HCT116 (cell line): Measurements from ENCODE around the gene WDR90. TPM values are rescaled to one million over a fixed set of nuclear protein-coding genes. Genes with fewer than 3 reads are reported as not detected.

Experiments used
- ATAC-seq: fragments of 200-7000 bp; cut with Tn5 transposase; 2 replicates; pipeline ENCODE4 v1.9.1; 2020; ENCODE audit warnings: mild to moderate bottlenecking, moderate library complexity
- BruUV-seq: library from RNA; stranded (reverse); fragments of 400-500 nt; replicated peaks from 2 replicates; lab custom pipeline; 2021; lab: Mats Ljungman, UMichigan
- CTCF ChIA-PET: fragments of 300-600 bp; sonication (Branson Sonifier 250); formaldehyde crosslinking; loops from one replicate; lab custom pipeline; 2021; ENCODE audit warnings: antibody characterized with exemption; lab: Charles Lee
- POLR2A ChIA-PET: fragments of 300-600, 350-600 bp; sonication (Branson Sonifier 250); formaldehyde crosslinking; loops from one replicate; lab custom pipeline; 2021; ENCODE audit warnings: antibody characterized with exemption; lab: Charles Lee
- RAD21 ChIA-PET, 2 experiments: fragments of 300-600 bp; sonication (Branson Sonifier 250); formaldehyde crosslinking; loops; one replicate each; lab custom pipeline; 2023; ENCODE audit warnings: low total read pairs in 2 of 2; ENCODE audit not compliant: uncharacterized antibody in 2 of 2, unreplicated experiment in 2 of 2, low non-redundant PET in 1 of 2; lab: Charles Lee
- DNase-seq: peaks from one replicate; pipeline ENCODE4 v3.0.0-alpha.2; 2010; ENCODE audit warnings: low read depth, low spot score
- H2AFZ ChIP-seq: fragments of 200-600 bp; shearing (Covaris generic), sonication (generic); 2 replicates; pipeline ENCODE4 v1.6.1; 2017; ENCODE audit warnings: low read depth, mixed run types, mixed read lengths, antibody characterized with exemption, low read length; ENCODE audit not compliant: poor library complexity, severe bottlenecking
- H3K27ac ChIP-seq: 2 replicates; pipeline ENCODE4 v1.5.1; 2012; ENCODE audit warnings: low read depth, low read length
- H3K27me3 ChIP-seq: fragments of 200-600 bp; sonication (generic); 2 replicates; pipeline ENCODE4 v1.6.1; 2016; ENCODE audit warnings: mixed run types, low read length, mixed read lengths; ENCODE audit not compliant: insufficient read depth
- H3K36me3 ChIP-seq, 2 experiments: fragments of 200-500 bp in 1 of 2; fragments of 200-600 bp in 1 of 2; sonication (Bioruptor generic) in 1 of 2; sonication (generic) in 1 of 2; 2 replicates each; pipeline versions ENCODE4 v1.5.1 to v1.6.1; 2014 to 2016; ENCODE audit warnings: low read length in 2 of 2, inconsistent platforms in 1 of 2, mixed read lengths in 1 of 2, mixed run types in 1 of 2; ENCODE audit not compliant: insufficient read depth in 2 of 2, control insufficient read depth in 1 of 2
- H3K4me1 ChIP-seq, 2 experiments: fragments of 200-600 bp in 1 of 2; sonication (generic) in 1 of 2; 2 replicates each; pipeline versions ENCODE4 v1.5.1 to v1.6.1; 2012 to 2017; ENCODE audit warnings: low read length in 2 of 2, inconsistent platforms in 1 of 2, mild to moderate bottlenecking in 1 of 2, mixed read lengths in 1 of 2, mixed run types in 1 of 2, moderate library complexity in 1 of 2; ENCODE audit not compliant: insufficient read depth in 2 of 2, control insufficient read depth in 1 of 2
- H3K4me2 ChIP-seq: fragments of 200-600 bp; sonication (generic); 2 replicates; pipeline ENCODE4 v1.6.1; 2017; ENCODE audit warnings: mixed run types, low read length, mixed read lengths
- H3K4me3 ChIP-seq, 2 experiments: fragments of 200-600 bp in 1 of 2; sonication (generic) in 1 of 2; replicated peaks in 1 of 2; 2 replicates each; pipeline ENCODE4 v1.5.1; 2011 to 2016; ENCODE audit warnings: low read length in 2 of 2, control low read depth in 1 of 2, low read depth in 1 of 2, mild to moderate bottlenecking in 1 of 2, mixed read lengths in 1 of 2, mixed run types in 1 of 2
- H3K79me2 ChIP-seq: fragments of 200-600 bp; sonication (generic); 2 replicates; pipeline ENCODE4 v1.6.1; 2017; ENCODE audit warnings: mild to moderate bottlenecking, mixed run types, low read length, moderate library complexity, mixed read lengths; ENCODE audit not compliant: insufficient read depth
- H3K9ac ChIP-seq: fragments of 200-600 bp; sonication (generic); 2 replicates; pipeline ENCODE4 v1.6.1; 2016; ENCODE audit warnings: low read length, mixed read lengths
- H3K9me2 ChIP-seq: fragments of 200-600 bp; sonication (generic), shearing (Covaris generic); 2 replicates; pipeline ENCODE4 v1.6.1; 2017; ENCODE audit warnings: mixed run types, mild to moderate bottlenecking, moderate library complexity; ENCODE audit not compliant: insufficient read depth
- H3K9me3 ChIP-seq, 2 experiments: fragments of 200-500 bp in 1 of 2; fragments of 200-600 bp in 1 of 2; sonication (Bioruptor generic) in 1 of 2; sonication (generic) in 1 of 2; 2 replicates each; pipeline ENCODE4 v1.6.1; 2014 to 2017; ENCODE audit warnings: low read length in 2 of 2, mixed read lengths in 2 of 2, inconsistent platforms in 1 of 2, low read depth in 1 of 2, mild to moderate bottlenecking in 1 of 2, mixed run types in 1 of 2, moderate library complexity in 1 of 2; ENCODE audit not compliant: control insufficient read depth in 1 of 2, insufficient read depth in 1 of 2
- H4K20me1 ChIP-seq: fragments of 200-600 bp; sonication (generic), shearing (Covaris generic); 2 replicates; pipeline ENCODE4 v1.6.1; 2017; ENCODE audit warnings: mixed run types, mild to moderate bottlenecking, moderate library complexity; ENCODE audit not compliant: insufficient read depth
- CBX3 ChIP-seq: IDR thresholded peaks from 2 replicates; pipeline ENCODE4 v1.6.1; 2012; ENCODE audit warnings: low read depth
- CEBPB ChIP-seq: IDR thresholded peaks from 2 replicates; pipeline ENCODE4 v1.6.1; 2012; ENCODE audit warnings: low read depth
- ELF1 ChIP-seq: IDR thresholded peaks from 2 replicates; pipeline ENCODE4 v1.6.1; 2012; ENCODE audit warnings: low read depth, borderline replicate concordance
- SIN3A ChIP-seq: IDR thresholded peaks from 2 replicates; pipeline ENCODE4 v1.6.1; 2012; ENCODE audit warnings: low read depth
- intact Hi-C: fragments of 100-400 bp; cut with micrococcal nuclease; formaldehyde crosslinking; loops from 2 replicates; pipeline ENCODE4 v1.10.0; 2022
- total RNA-seq: library from RNA; stranded (reverse); gene quantifications from one replicate; pipeline ENCODE4 v1.2.1, GENCODE V29; 2021; ENCODE audit not compliant: unreplicated experiment
- TF ChIP-seq, protein P1 (sequence below): IDR thresholded peaks from 2 replicates; pipeline ENCODE4 v1.6.1; 2011; ENCODE audit warnings: mild to moderate bottlenecking, low read length, moderate library complexity; ENCODE audit not compliant: insufficient replicate concordance; ENCODE audit errors: extremely low read depth

The WDR90 gene
- total RNA-seq, 1 experiment from 2014 or later, result 73.7 TPM

DNA sequence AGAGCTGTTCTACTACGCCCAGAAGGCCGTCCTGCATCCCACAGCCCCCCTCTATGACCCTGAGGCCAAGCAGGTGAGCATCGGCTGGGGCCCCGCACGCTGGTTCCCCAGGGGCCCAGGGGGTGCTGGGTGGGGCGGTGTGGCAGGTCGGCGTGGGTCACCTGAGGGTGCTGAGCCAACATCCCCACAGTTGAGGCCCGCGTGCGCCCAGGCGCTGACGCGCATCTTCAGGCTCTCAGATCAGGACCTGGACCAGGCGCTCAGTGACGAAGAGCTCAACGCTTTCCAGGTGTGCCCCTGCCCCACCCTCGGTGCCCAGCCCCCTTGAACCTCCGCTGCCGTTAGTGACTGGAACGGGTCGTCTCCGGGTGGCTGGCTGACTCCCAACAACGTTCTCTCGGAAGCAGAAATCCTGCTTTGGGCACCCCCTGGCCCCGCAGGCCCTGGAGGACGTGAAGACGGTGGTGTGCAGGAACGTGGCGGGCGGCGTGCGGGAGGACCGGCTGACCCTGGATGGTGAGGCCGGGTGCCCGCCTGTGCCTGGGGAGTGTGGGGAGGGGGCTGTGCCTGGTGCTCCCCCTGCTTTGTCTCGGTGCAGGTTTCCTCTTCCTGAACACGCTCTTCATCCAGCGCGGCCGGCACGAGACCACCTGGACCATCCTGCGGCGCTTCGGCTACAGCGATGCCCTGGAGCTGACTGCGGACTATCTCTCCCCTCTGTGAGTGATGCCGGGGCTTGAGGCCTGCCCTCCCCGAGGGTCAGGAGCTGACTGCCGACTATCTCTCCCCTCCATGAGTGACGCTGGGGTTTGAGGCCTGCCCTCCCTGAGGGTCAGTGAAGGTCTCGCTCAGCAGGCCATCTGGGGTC is 21.6 kb downstream of the WDR90 start:
- Histone ChIP-seq H4K20me1 (no peaks in the 10 kb centered on the region), H3K4me2 (no peak overlapping the region), H3K9me2 (no peaks in the 10 kb centered on the region), H3K4me3 (no peak overlapping the region), H3K4me1 (peaks cover 0 to 10% of the 10 kb centered on the region in 2 experiments; a peak in 1 of 4 replicates), H2AFZ (no peak overlapping the region), H3K9me3 (no peaks in the 10 kb centered on the region), H3K27ac (no peak overlapping the region), H3K36me3 (peaks cover 0 to 4% of the 10 kb centered on the region in 2 experiments; a peak in 1 of 4 replicates), H3K27me3 (no peaks in the 10 kb centered on the region), H3K79me2 (peaks cover 26% of the 10 kb centered on the region), H3K9ac (no peak overlapping the region)
- DNase-seq, result no peak
- no TSS peak for BruUV-seq
- ChIA-PET CTCF (no interaction called here), POLR2A (no interaction called here), RAD21 (no interaction called here)
- TF ChIP-seq SIN3A, result no peak
- TF ChIP-seq CBX3, result no peak
- TF ChIP-seq, protein P1, sequence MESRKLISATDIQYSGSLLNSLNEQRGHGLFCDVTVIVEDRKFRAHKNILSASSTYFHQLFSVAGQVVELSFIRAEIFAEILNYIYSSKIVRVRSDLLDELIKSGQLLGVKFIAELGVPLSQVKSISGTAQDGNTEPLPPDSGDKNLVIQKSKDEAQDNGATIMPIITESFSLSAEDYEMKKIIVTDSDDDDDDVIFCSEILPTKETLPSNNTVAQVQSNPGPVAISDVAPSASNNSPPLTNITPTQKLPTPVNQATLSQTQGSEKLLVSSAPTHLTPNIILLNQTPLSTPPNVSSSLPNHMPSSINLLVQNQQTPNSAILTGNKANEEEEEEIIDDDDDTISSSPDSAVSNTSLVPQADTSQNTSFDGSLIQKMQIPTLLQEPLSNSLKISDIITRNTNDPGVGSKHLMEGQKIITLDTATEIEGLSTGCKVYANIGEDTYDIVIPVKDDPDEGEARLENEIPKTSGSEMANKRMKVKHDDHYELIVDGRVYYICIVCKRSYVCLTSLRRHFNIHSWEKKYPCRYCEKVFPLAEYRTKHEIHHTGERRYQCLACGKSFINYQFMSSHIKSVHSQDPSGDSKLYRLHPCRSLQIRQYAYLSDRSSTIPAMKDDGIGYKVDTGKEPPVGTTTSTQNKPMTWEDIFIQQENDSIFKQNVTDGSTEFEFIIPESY, result no peak
- no peak for TF ChIP-seq ELF1
- TF ChIP-seq CEBPB, result no peak
- intact Hi-C loops, result no loop called here
- no peak for ATAC-seq
